K562 (cell line): ENCODE results near the gene ATAD2B. TPM values are rescaled to one million over a fixed set of nuclear protein-coding genes. Genes with fewer than 3 reads are reported as not detected.

Experiments used
- ARID1B ChIP-seq: fragments of 450-650 bp; IDR thresholded peaks from 2 replicates; pipeline ENCODE4 v1.6.1; 2016; ENCODE audit warnings: antibody characterized with exemption, mild to moderate bottlenecking, inconsistent platforms
- GATA2 ChIP-seq: sonication (generic); formaldehyde crosslinking; IDR thresholded peaks from 2 replicates; pipeline ENCODE4 v1.4.0; 2020; ENCODE audit warnings: mild to moderate bottlenecking, missing genetic modification reagents
- HDAC8 ChIP-seq: fragments of 450-650 bp; IDR thresholded peaks from 2 replicates; pipeline ENCODE4 v1.6.1; 2016; ENCODE audit warnings: mild to moderate bottlenecking, missing genetic modification characterization, moderate library complexity, missing compliant biosample characterization
- KLF10 ChIP-seq: fragments of 250-450 bp; sonication (Bioruptor Pico); IDR thresholded peaks from 2 replicates; pipeline ENCODE4 v1.6.1; 2021; ENCODE audit warnings: matching md5 sums
- NFE2 ChIP-seq: IDR thresholded peaks from 2 replicates; pipeline ENCODE4 v1.6.1; 2014; ENCODE audit warnings: antibody characterized with exemption, low read depth
- PTTG1 ChIP-seq: fragments of 450-650 bp; IDR thresholded peaks from 2 replicates; pipeline ENCODE4 v1.6.1; 2016; ENCODE audit warnings: low read depth, mild to moderate bottlenecking, missing genetic modification characterization, missing compliant biosample characterization
- PYGO2 ChIP-seq: fragments of 450-650 bp; IDR thresholded peaks from 2 replicates; pipeline ENCODE4 v1.6.1; 2016; ENCODE audit warnings: mild to moderate bottlenecking, missing genetic modification characterization, moderate library complexity, missing compliant biosample characterization
- ZNF12 ChIP-seq: sonication (generic); formaldehyde crosslinking; IDR thresholded peaks from 2 replicates; pipeline ENCODE4 v1.4.0; 2020; ENCODE audit warnings: mild to moderate bottlenecking, missing genetic modification reagents
- polyA plus RNA-seq, 8 experiments: library from polyadenylated mRNA; depleted of rRNA in 4 of 8; stranded (reverse) in 5 of 8; unstranded in 3 of 8; fragments of >200 nt; fragmentation: Nextera tagmentation in 2 of 8; fragmentation: Illumina TruSeq in 1 of 8; extraction: Ambion mirVana in 2 of 8; extraction: Trizol in 1 of 8; gene quantifications; 2 replicates each; pipeline versions ENCODE4 v1.2.1 to v1.2.3, GENCODE V29; 2011 to 2014; ENCODE audit warnings: inconsistent platforms in 1 of 8, missing spikeins in 1 of 8
- total RNA-seq, 7 experiments: library from RNA; depleted of rRNA in 6 of 7; stranded (reverse); fragments of >200 nt in 6 of 7; fragmentation: Illumina TruSeq in 2 of 7; extraction: Trizol in 2 of 7; gene quantifications; 2 replicates each; pipeline versions ENCODE4 v1.2.1 to v1.2.3, GENCODE V29; 2011 to 2021; ENCODE audit warnings: low replicate concordance in 1 of 7
- TF ChIP-seq, protein P1 (sequence below): fragments of 250-450 bp; sonication (Bioruptor Pico); IDR thresholded peaks from 2 replicates; pipeline ENCODE4 v1.5.0; 2021
- TF ChIP-seq, protein P2 (sequence below): sonication (generic); formaldehyde crosslinking; IDR thresholded peaks from 2 replicates; pipeline ENCODE4 v1.8.1; 2023; ENCODE audit warnings: missing genetic modification reagents, mild to moderate bottlenecking, borderline replicate concordance
- TF ChIP-seq, protein P3 (sequence below): fragments of 250-450 bp; sonication (Bioruptor Pico); IDR thresholded peaks from 2 replicates; pipeline ENCODE4 v1.8.0; 2021; ENCODE audit warnings: mild to moderate bottlenecking, moderate library complexity
- TF ChIP-seq, protein P4 (sequence below): sonication (generic); formaldehyde crosslinking; IDR thresholded peaks from 2 replicates; pipeline ENCODE4 v1.8.0; 2022; ENCODE audit warnings: missing genetic modification reagents, mild to moderate bottlenecking, moderate library complexity, borderline replicate concordance
- TF ChIP-seq, protein P5 (sequence below): fragments of 150-350 bp; conservative IDR thresholded peaks from 2 replicates; pipeline ENCODE4 v1.6.1; 2014; ENCODE audit warnings: low read length
- TF ChIP-seq, protein P6 (sequence below): fragments of 450-650 bp; formaldehyde crosslinking; IDR thresholded peaks from 2 replicates; pipeline ENCODE4 v1.4.0; 2020; ENCODE audit warnings: mild to moderate bottlenecking

ATAD2B gene
- total and polyA plus RNA-seq, 9 of the 15 experiments (the other 6 are each of a cell fraction or from before 2014, with no cell fraction given): 3.2 to 21.6 (median 11.4) TPM

DNA sequence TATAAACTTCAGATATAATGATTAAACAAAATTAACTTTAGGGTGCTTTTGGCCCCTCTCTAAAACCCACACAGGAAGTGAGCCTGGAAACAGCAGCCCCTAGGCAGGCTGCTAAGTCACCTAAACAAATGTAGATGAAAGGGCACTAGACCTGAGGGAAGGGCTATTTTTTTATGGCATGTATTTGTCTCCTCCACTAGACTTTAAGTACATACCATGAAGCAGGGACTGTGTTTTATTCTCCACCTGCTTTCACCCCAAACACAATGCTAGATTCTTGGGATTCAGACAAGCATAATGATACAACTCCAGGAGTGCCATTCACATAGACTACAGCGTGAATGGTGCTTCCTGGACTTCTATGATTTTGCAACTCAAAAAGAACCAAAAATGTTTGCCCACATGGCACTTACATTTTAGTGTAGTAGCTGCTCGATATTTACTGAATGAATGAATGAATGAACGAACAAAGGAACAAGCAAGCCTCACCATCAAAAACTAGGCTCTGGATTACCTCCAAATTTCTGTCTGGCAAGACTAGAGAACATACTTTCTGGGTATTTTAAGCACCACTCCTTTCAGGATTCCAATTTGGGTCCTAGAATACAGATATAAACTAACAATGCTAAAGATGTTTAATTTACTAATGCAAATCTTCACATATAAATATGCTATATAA lies 10.1 kb downstream of the ATAD2B start (continued):
- TF ChIP-seq ZNF12 (CRISPR knock-in tag): no peak
- TF ChIP-seq, protein P1, sequence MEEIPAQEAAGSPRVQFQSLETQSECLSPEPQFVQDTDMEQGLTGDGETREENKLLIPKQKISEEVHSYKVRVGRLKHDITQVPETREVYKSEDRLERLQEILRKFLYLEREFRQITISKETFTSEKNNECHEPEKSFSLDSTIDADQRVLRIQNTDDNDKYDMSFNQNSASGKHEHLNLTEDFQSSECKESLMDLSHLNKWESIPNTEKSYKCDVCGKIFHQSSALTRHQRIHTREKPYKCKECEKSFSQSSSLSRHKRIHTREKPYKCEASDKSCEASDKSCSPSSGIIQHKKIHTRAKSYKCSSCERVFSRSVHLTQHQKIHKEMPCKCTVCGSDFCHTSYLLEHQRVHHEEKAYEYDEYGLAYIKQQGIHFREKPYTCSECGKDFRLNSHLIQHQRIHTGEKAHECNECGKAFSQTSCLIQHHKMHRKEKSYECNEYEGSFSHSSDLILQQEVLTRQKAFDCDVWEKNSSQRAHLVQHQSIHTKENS (CRISPR knock-in tag): no peak
- TF ChIP-seq, protein P2, sequence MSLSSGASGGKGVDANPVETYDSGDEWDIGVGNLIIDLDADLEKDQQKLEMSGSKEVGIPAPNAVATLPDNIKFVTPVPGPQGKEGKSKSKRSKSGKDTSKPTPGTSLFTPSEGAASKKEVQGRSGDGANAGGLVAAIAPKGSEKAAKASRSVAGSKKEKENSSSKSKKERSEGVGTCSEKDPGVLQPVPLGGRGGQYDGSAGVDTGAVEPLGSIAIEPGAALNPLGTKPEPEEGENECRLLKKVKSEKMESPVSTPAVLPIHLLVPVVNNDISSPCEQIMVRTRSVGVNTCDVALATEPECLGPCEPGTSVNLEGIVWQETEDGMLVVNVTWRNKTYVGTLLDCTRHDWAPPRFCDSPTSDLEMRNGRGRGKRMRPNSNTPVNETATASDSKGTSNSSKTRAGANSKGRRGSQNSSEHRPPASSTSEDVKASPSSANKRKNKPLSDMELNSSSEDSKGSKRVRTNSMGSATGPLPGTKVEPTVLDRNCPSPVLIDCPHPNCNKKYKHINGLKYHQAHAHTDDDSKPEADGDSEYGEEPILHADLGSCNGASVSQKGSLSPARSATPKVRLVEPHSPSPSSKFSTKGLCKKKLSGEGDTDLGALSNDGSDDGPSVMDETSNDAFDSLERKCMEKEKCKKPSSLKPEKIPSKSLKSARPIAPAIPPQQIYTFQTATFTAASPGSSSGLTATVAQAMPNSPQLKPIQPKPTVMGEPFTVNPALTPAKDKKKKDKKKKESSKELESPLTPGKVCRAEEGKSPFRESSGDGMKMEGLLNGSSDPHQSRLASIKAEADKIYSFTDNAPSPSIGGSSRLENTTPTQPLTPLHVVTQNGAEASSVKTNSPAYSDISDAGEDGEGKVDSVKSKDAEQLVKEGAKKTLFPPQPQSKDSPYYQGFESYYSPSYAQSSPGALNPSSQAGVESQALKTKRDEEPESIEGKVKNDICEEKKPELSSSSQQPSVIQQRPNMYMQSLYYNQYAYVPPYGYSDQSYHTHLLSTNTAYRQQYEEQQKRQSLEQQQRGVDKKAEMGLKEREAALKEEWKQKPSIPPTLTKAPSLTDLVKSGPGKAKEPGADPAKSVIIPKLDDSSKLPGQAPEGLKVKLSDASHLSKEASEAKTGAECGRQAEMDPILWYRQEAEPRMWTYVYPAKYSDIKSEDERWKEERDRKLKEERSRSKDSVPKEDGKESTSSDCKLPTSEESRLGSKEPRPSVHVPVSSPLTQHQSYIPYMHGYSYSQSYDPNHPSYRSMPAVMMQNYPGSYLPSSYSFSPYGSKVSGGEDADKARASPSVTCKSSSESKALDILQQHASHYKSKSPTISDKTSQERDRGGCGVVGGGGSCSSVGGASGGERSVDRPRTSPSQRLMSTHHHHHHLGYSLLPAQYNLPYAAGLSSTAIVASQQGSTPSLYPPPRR (CRISPR knock-in tag): no peak
- TF ChIP-seq PTTG1 (tag): no peak
- TF ChIP-seq PYGO2: no peak
- 0 out of 2 replicates have a peak, but pooled peaks have one; percentile 14 for TF ChIP-seq ARID1B
- TF ChIP-seq KLF10 (CRISPR knock-in tag): no peak
- peak; percentile 12; the same call in 1 of the 2 replicates for TF ChIP-seq NFE2
- TF ChIP-seq, protein P3, sequence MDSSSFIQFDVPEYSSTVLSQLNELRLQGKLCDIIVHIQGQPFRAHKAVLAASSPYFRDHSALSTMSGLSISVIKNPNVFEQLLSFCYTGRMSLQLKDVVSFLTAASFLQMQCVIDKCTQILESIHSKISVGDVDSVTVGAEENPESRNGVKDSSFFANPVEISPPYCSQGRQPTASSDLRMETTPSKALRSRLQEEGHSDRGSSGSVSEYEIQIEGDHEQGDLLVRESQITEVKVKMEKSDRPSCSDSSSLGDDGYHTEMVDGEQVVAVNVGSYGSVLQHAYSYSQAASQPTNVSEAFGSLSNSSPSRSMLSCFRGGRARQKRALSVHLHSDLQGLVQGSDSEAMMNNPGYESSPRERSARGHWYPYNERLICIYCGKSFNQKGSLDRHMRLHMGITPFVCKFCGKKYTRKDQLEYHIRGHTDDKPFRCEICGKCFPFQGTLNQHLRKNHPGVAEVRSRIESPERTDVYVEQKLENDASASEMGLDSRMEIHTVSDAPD (CRISPR knock-in tag): no peak
- no peak for TF ChIP-seq GATA2 (CRISPR knock-in tag)
- no peak for TF ChIP-seq HDAC8
- TF ChIP-seq, protein P4, sequence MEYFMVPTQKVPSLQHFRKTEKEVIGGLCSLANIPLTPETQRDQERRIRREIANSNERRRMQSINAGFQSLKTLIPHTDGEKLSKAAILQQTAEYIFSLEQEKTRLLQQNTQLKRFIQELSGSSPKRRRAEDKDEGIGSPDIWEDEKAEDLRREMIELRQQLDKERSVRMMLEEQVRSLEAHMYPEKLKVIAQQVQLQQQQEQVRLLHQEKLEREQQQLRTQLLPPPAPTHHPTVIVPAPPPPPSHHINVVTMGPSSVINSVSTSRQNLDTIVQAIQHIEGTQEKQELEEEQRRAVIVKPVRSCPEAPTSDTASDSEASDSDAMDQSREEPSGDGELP: no peak
- TF ChIP-seq, protein P5, sequence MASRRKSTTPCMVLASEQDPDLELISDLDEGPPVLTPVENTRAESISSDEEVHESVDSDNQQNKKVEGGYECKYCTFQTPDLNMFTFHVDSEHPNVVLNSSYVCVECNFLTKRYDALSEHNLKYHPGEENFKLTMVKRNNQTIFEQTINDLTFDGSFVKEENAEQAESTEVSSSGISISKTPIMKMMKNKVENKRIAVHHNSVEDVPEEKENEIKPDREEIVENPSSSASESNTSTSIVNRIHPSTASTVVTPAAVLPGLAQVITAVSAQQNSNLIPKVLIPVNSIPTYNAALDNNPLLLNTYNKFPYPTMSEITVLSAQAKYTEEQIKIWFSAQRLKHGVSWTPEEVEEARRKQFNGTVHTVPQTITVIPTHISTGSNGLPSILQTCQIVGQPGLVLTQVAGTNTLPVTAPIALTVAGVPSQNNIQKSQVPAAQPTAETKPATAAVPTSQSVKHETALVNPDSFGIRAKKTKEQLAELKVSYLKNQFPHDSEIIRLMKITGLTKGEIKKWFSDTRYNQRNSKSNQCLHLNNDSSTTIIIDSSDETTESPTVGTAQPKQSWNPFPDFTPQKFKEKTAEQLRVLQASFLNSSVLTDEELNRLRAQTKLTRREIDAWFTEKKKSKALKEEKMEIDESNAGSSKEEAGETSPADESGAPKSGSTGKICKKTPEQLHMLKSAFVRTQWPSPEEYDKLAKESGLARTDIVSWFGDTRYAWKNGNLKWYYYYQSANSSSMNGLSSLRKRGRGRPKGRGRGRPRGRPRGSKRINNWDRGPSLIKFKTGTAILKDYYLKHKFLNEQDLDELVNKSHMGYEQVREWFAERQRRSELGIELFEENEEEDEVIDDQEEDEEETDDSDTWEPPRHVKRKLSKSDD: no peak
- TF ChIP-seq, protein P6, sequence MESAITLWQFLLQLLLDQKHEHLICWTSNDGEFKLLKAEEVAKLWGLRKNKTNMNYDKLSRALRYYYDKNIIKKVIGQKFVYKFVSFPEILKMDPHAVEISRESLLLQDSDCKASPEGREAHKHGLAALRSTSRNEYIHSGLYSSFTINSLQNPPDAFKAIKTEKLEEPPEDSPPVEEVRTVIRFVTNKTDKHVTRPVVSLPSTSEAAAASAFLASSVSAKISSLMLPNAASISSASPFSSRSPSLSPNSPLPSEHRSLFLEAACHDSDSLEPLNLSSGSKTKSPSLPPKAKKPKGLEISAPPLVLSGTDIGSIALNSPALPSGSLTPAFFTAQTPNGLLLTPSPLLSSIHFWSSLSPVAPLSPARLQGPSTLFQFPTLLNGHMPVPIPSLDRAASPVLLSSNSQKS (CRISPR knock-in tag): no peak
